CD4-positive, alpha-beta memory T cell (primary cell): ENCODE measurements around the gene GOLIM4. TPM values are rescaled to one million over a fixed set of nuclear protein-coding genes. Genes with fewer than 3 reads are reported as not detected.
A peak's percentile ranks its signal among the peaks of the same experiment; 100 is the strongest.

Experiments
- CTCF ChIA-PET: fragments of 350-600 bp; sonication (Branson Sonifier 250); formaldehyde crosslinking; loops from one replicate; lab custom pipeline; 2021; ENCODE audit warnings: inconsistent platforms; ENCODE audit not compliant: partially characterized antibody; lab: Charles Lee
- POLR2A ChIA-PET: fragments of 350-600 bp; sonication (Branson Sonifier 250); formaldehyde crosslinking; loops from one replicate; lab custom pipeline; 2021; ENCODE audit not compliant: partially characterized antibody; lab: Charles Lee
- DNase-seq, 5 donors: peaks; one replicate each; pipeline versions ENCODE4 v3.0.0 to v3.0.0-alpha.2; 2020 to 2022; ENCODE audit warnings: mixed read lengths in 1 of 5
- H3K27ac ChIP-seq: one replicate; pipeline ENCODE4 v1.7.0; 2013; ENCODE audit warnings: low read depth, low read length
- H3K27me3 ChIP-seq: 2 replicates; pipeline ENCODE4 v1.7.0; 2013; ENCODE audit warnings: mild to moderate bottlenecking, low read length, moderate library complexity; ENCODE audit not compliant: insufficient read depth
- H3K36me3 ChIP-seq: 2 replicates; pipeline ENCODE4 v1.7.0; 2013; ENCODE audit warnings: mild to moderate bottlenecking, low read length, moderate library complexity; ENCODE audit not compliant: insufficient read depth
- H3K4me1 ChIP-seq: 2 replicates; pipeline ENCODE4 v1.7.0; 2013; ENCODE audit warnings: mild to moderate bottlenecking, low read length, moderate library complexity; ENCODE audit not compliant: insufficient read depth
- H3K4me3 ChIP-seq, 2 donors: one replicate each; pipeline ENCODE4 v1.7.0; 2013; ENCODE audit warnings: low read length in 2 of 2, mild to moderate bottlenecking in 1 of 2
- H3K9me3 ChIP-seq, 2 donors: one replicate each; pipeline ENCODE4 v1.7.0; 2013; ENCODE audit warnings: low read length in 2 of 2, control low read depth in 1 of 2; ENCODE audit not compliant: control insufficient read depth in 1 of 2
- H3K27ac Mint-ChIP-seq, 7 donors: one replicate each; pipeline ENCODE4 v1.8.0; 2020 to 2021; ENCODE audit warnings: mixed read lengths in 7 of 7, mild to moderate bottlenecking in 6 of 7, inconsistent platforms in 3 of 7, moderate library complexity in 3 of 7
- H3K27me3 Mint-ChIP-seq, 2 donors: one replicate each; pipeline ENCODE4 v1.8.0; 2020 to 2021; ENCODE audit warnings: mixed read lengths in 2 of 2
- H3K36me3 Mint-ChIP-seq, 2 donors: one replicate each; pipeline ENCODE4 v1.8.0; 2020 to 2021; ENCODE audit warnings: mixed read lengths in 2 of 2, inconsistent platforms in 1 of 2, mild to moderate bottlenecking in 1 of 2
- H3K4me1 Mint-ChIP-seq, 4 donors: one replicate each; pipeline ENCODE4 v1.8.0; 2020 to 2021; ENCODE audit warnings: mixed read lengths in 4 of 4, mild to moderate bottlenecking in 1 of 4
- H3K4me3 Mint-ChIP-seq, 8 donors: one replicate each; pipeline ENCODE4 v1.8.0; 2020 to 2021; ENCODE audit warnings: mixed read lengths in 8 of 8, mild to moderate bottlenecking in 7 of 8, moderate library complexity in 6 of 8, inconsistent platforms in 3 of 8
- H3K9me3 Mint-ChIP-seq, 8 donors: one replicate each; pipeline ENCODE4 v1.8.0; 2020 to 2021; ENCODE audit warnings: mixed read lengths in 8 of 8, mild to moderate bottlenecking in 5 of 8, inconsistent platforms in 3 of 8, moderate library complexity in 1 of 8
- intact Hi-C: fragments of 100-400 bp; cut with micrococcal nuclease; formaldehyde crosslinking; loops from one replicate; pipeline ENCODE4 v1.15.1; 2023
- polyA plus RNA-seq, 2 donors: library from polyadenylated mRNA; unstranded; fragments of 300-500 nt; fragmentation: Illumina TruSeq; gene quantifications; one replicate each; pipeline ENCODE4 v1.2.3, GENCODE V29; 2021
- total RNA-seq, 2 experiments: library from RNA; stranded (reverse); gene quantifications; one replicate each; pipeline ENCODE4 v1.2.3, GENCODE V29; 2021

Gene GOLIM4
- total and polyA plus RNA-seq, 4 experiments from 2014 or later, result 0.25 to 0.52 (median 0.47) TPM

DNA sequence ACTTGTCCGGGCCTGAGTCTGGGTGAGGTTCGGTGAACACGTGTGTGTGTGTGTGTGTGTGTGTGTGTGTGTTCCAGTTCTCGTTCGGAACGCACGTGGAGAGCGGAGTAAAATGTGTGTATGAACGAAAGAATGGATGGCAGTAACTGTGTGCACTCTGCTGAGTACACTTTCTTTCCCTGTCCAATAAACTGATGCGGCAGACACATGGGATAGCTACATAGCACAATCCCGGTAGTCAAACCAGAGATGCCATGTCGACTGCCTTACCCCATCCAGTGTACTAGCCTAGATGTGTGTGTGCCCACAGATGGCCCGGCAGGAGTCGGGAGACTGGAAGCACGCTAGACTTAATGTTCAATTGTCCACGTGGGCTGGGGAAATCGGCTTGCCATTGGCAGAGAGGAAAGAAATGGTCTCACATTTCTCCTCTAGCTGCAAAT is 507 bp upstream of the GOLIM4 start:
- no peak overlapping the region for H3K27ac Mint-ChIP-seq
- peaks cover 7 to 14% (median 11%) of the 10 kb centered on the region in 4 donors for H3K4me1 Mint-ChIP-seq
- DNase-seq, result peak in 1 of 5 donors; percentile 23
- intact Hi-C loops, result loop anchor here (10.0 kb wide), 1 partner anchor 59 kb away; no protein-coding TSS in a partner anchor
- Histone ChIP-seq H3K27ac (no peak overlapping the region), H3K9me3 (no peaks in the 10 kb centered on the region), H3K4me1 (peaks cover 15% of the 10 kb centered on the region), H3K36me3 (no peaks in the 10 kb centered on the region), H3K4me3 (no peak overlapping the region), H3K27me3 (no peaks in the 10 kb centered on the region)
- H3K9me3 Mint-ChIP-seq, result no peaks in the 10 kb centered on the region
- peak overlapping the region; percentile 68 to 89 (median 85) for H3K4me3 Mint-ChIP-seq
- ChIA-PET POLR2A (no interaction called here), CTCF (no interaction called here)
- no peaks in the 10 kb centered on the region for H3K36me3 Mint-ChIP-seq
- peaks cover 25 to 26% of the 10 kb centered on the region in 2 donors for H3K27me3 Mint-ChIP-seq

GRCh38 chr3:168094877-168095610 is 680 bp downstream of the GOLIM4 start:
- peaks cover 27 to 28% of the 10 kb centered on the region in 2 donors for H3K27me3 Mint-ChIP-seq
- peak overlapping the region in 1 of 7 donors; percentile 8 for H3K27ac Mint-ChIP-seq
- H3K4me1 Mint-ChIP-seq, result peaks cover 7 to 14% (median 11%) of the 10 kb centered on the region in 4 donors

GRCh38 chr3:168094580-168094876 is 1.2 kb downstream of the GOLIM4 start:
- Histone ChIP-seq H3K27ac (no peak overlapping the region), H3K9me3 (no peaks in the 10 kb centered on the region), H3K27me3 (no peaks in the 10 kb centered on the region), H3K4me1 (peaks cover 15% of the 10 kb centered on the region), H3K36me3 (no peaks in the 10 kb centered on the region), H3K4me3 (peak overlapping the region in 1 of 2 donors; percentile 27)
- intact Hi-C loops, result loop anchor here (10.0 kb wide), 1 partner anchor 60 kb away; no protein-coding TSS in a partner anchor
- Mint-ChIP-seq H3K27ac (no peak overlapping the region), H3K27me3 (peaks cover 27 to 28% of the 10 kb centered on the region in 2 donors), H3K4me3 (peak overlapping the region; percentile 55 to 77 (median 65)), H3K36me3 (no peaks in the 10 kb centered on the region), H3K9me3 (no peaks in the 10 kb centered on the region), H3K4me1 (peaks cover 7 to 14% (median 11%) of the 10 kb centered on the region in 4 donors)
- POLR2A ChIA-PET, result no interaction called here
- CTCF ChIA-PET, result no interaction called here
- DNase-seq, result no peak

More at GRCh38 chr3:168094877-168095610, 680 bp downstream of the GOLIM4 start:
- Mint-ChIP-seq H3K9me3 (no peaks in the 10 kb centered on the region), H3K36me3 (no peaks in the 10 kb centered on the region), H3K4me3 (peak overlapping the region; percentile 55 to 80 (median 68))
- POLR2A ChIA-PET, result no interaction called here
- CTCF ChIA-PET, result no interaction called here
- Histone ChIP-seq H3K27me3 (no peaks in the 10 kb centered on the region), H3K9me3 (no peaks in the 10 kb centered on the region), H3K27ac (no peak overlapping the region), H3K36me3 (no peaks in the 10 kb centered on the region), H3K4me3 (peak overlapping the region in 1 of 2 donors; percentile 32), H3K4me1 (peaks cover 15% of the 10 kb centered on the region)
- intact Hi-C loops, result loop anchor here (10.0 kb wide), 1 partner anchor 60 kb away; no protein-coding TSS in a partner anchor
- peak in 3 of 5 donors; percentile 10 to 22 (median 22) for DNase-seq

GRCh38 chr3:168093790-168094189 is 1.9 kb downstream of the GOLIM4 start:
- no peak overlapping the region for H3K4me3 Mint-ChIP-seq

DNA sequence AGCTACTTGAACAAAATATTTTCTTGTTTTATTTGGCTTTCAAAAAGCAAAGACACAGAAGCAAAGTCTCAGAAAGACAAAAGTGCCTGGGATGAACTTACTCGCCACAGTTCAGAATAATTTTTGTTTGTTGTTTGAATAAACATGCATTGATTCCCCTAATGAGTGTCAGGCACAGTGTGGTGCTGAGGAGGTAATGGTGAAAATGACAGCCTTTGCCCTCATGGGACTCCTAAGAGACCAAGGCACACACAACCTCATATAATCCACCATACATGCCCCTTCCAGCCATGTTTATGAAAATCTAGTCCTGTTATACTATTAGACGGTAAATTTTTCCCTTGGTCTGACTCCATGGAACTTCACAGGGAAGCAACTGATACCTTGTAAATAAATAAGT is 2.5 kb downstream of the GOLIM4 start:
- H3K4me3 Mint-ChIP-seq, result no peak overlapping the region
- intact Hi-C loops, result loop anchor here (10.0 kb wide), 1 partner anchor 62 kb away; no protein-coding TSS in a partner anchor
- CTCF ChIA-PET, result no interaction called here

More at GRCh38 chr3:168093790-168094189, 1.9 kb downstream of the GOLIM4 start:
- Histone ChIP-seq H3K36me3 (no peaks in the 10 kb centered on the region), H3K9me3 (no peaks in the 10 kb centered on the region), H3K4me1 (peaks cover 15% of the 10 kb centered on the region), H3K27me3 (no peaks in the 10 kb centered on the region), H3K27ac (no peak overlapping the region), H3K4me3 (no peak overlapping the region)
- Mint-ChIP-seq H3K27me3 (peaks cover 23 to 31% of the 10 kb centered on the region in 2 donors), H3K27ac (no peak overlapping the region), H3K36me3 (no peaks in the 10 kb centered on the region), H3K4me1 (peaks cover 7 to 14% (median 11%) of the 10 kb centered on the region in 4 donors), H3K9me3 (no peaks in the 10 kb centered on the region)
- ChIA-PET POLR2A (no interaction called here), CTCF (no interaction called here)
- intact Hi-C loops, result loop anchor here (10.0 kb wide), 1 partner anchor 61 kb away; no protein-coding TSS in a partner anchor
- DNase-seq, result no peak

DNA sequence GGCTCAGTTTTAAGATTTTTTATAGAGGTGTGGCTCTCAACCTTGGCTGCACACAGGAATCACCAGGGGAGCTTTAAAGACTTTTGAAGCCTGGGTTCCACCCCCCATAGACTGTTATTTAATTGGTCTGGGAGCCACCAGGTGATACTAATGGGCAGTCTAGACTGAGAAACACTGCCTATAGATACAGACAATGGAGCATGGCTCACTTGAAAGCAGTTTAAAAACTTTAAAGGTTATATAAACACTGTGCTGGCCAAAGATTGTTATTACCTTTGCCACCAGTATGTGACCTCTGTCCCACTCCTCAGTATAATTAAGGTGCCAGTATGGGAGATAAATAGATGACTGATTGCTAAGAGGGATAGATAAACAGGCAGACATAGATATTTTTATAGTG is 3.8 kb downstream of the GOLIM4 start:
- DNase-seq, result no peak
- H3K27ac Mint-ChIP-seq, result no peak overlapping the region
- peaks cover 8 to 14% (median 11%) of the 10 kb centered on the region in 4 donors for H3K4me1 Mint-ChIP-seq
- Histone ChIP-seq H3K27ac (no peak overlapping the region), H3K9me3 (no peaks in the 10 kb centered on the region), H3K4me1 (peaks cover 15% of the 10 kb centered on the region), H3K27me3 (no peaks in the 10 kb centered on the region), H3K4me3 (no peak overlapping the region), H3K36me3 (no peaks in the 10 kb centered on the region)
- no peaks in the 10 kb centered on the region for H3K9me3 Mint-ChIP-seq
- intact Hi-C loops, result loop anchor here (10.0 kb wide), 1 partner anchor 63 kb away; no protein-coding TSS in a partner anchor
- H3K27me3 Mint-ChIP-seq, result peaks cover 23 to 28% of the 10 kb centered on the region in 2 donors
- ChIA-PET CTCF (no interaction called here), POLR2A (no interaction called here)
- no peak overlapping the region for H3K4me3 Mint-ChIP-seq
- no peaks in the 10 kb centered on the region for H3K36me3 Mint-ChIP-seq

More for the DNA sequence above, 2.5 kb downstream of the GOLIM4 start:
- Histone ChIP-seq H3K27me3 (no peaks in the 10 kb centered on the region), H3K27ac (no peak overlapping the region), H3K9me3 (no peaks in the 10 kb centered on the region), H3K4me3 (no peak overlapping the region), H3K4me1 (peaks cover 15% of the 10 kb centered on the region), H3K36me3 (no peaks in the 10 kb centered on the region)
- Mint-ChIP-seq H3K9me3 (no peaks in the 10 kb centered on the region), H3K4me1 (peaks cover 8 to 14% (median 11%) of the 10 kb centered on the region in 4 donors), H3K27ac (no peak overlapping the region), H3K27me3 (peaks cover 23 to 31% of the 10 kb centered on the region in 2 donors), H3K36me3 (no peaks in the 10 kb centered on the region)
- POLR2A ChIA-PET, result no interaction called here
- DNase-seq, result no peak

- Mint-ChIP-seq H3K4me1 (peaks cover 8 to 13% (median 10%) of the 10 kb centered on the region in 4 donors), H3K36me3 (no peaks in the 10 kb centered on the region), H3K27me3 (peaks cover 18 to 26% of the 10 kb centered on the region in 2 donors), H3K9me3 (peaks cover 0 to 2% (median 0%) of the 10 kb centered on the region in 8 donors), H3K4me3 (no peak overlapping the region), H3K27ac (no peak overlapping the region)
- Histone ChIP-seq H3K4me3 (no peak overlapping the region), H3K9me3 (no peaks in the 10 kb centered on the region), H3K4me1 (peaks cover 13% of the 10 kb centered on the region), H3K36me3 (no peaks in the 10 kb centered on the region), H3K27me3 (no peaks in the 10 kb centered on the region), H3K27ac (no peak overlapping the region)
- DNase-seq, result no peak
- intact Hi-C loops, result loop anchor here (10.0 kb wide), 1 partner anchor 63 kb away; no protein-coding TSS in a partner anchor
- ChIA-PET CTCF (no interaction called here), POLR2A (no interaction called here)
Observed at GRCh38 chr3:168091302-168091858, 4.3 kb downstream of the GOLIM4 start.
